Mononuclear cell (primary cell): ENCODE measurements around the gene CEP83. TPM values are rescaled to one million over a fixed set of nuclear protein-coding genes. Genes with fewer than 3 reads are reported as not detected.
"Not testable (repeated sequence)": the region's sequence is repeated elsewhere in the genome, so short reads cannot be mapped to it uniquely, and the experiment has no call there.

Experiments used
- H3K27me3 ChIP-seq: 2 replicates; pipeline ENCODE4 v1.6.0; 2011; ENCODE audit warnings: low read length, control low read depth; ENCODE audit not compliant: insufficient read depth
- H3K4me1 ChIP-seq: 2 replicates; pipeline ENCODE4 v1.5.1; 2011; ENCODE audit warnings: mild to moderate bottlenecking, low read length, control low read depth; ENCODE audit not compliant: insufficient read depth
- H3K4me3 ChIP-seq: 2 replicates; pipeline ENCODE4 v1.5.1; 2011; ENCODE audit warnings: mild to moderate bottlenecking, low read length, moderate library complexity
- H3K9me3 ChIP-seq: 2 replicates; pipeline ENCODE4 v1.5.1; 2011; ENCODE audit warnings: low read depth, mild to moderate bottlenecking, control low read depth, low read length
- total RNA-seq: library from RNA; depleted of rRNA; stranded (reverse); fragments of >200 nt; gene quantifications from one replicate; pipeline ENCODE4 v1.2.3, GENCODE V29; 2012

Gene CEP83
- total RNA-seq, 1 donor, result 7.8 TPM

DNA sequence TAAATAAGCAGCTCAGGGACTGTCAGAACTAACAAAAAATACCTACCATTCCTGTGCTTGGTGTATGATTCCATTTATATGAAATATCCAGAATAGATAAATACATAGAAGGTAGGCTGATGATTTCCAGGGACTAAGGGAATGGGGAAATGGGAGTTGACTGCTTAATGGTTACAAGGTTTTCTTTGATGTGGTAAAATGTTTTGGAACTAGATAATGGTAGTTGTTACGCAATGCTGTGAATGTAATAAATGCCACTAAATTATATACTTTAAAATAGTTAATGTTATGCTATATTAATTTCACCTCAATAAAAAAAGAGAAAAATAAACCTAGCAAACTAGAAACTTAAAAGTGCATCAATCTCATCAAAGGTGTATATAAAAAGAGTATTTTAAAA lies 41.1 kb downstream of the CEP83 start:
- Histone ChIP-seq H3K4me1 (no peaks in the 10 kb centered on the region), H3K9me3 (peaks cover 19% of the 10 kb centered on the region), H3K27me3 (no peaks in the 10 kb centered on the region), H3K4me3 (no peak overlapping the region)

- no peaks in the 10 kb centered on the region for H3K27me3 ChIP-seq
- H3K4me1 ChIP-seq, result no peaks in the 10 kb centered on the region
- H3K9me3 ChIP-seq, result peaks cover 4% of the 10 kb centered on the region
- no peak overlapping the region for H3K4me3 ChIP-seq
Observed at GRCh38 chr12:94416613-94417012, 43.1 kb downstream of the CEP83 start.

GRCh38 chr12:94415066-94415465 lies 44.6 kb downstream of the CEP83 start:
- no peaks in the 10 kb centered on the region for H3K27me3 ChIP-seq
- no peaks in the 10 kb centered on the region for H3K9me3 ChIP-seq
- H3K4me1 ChIP-seq, result no peaks in the 10 kb centered on the region
- H3K4me3 ChIP-seq, result no peak overlapping the region

DNA sequence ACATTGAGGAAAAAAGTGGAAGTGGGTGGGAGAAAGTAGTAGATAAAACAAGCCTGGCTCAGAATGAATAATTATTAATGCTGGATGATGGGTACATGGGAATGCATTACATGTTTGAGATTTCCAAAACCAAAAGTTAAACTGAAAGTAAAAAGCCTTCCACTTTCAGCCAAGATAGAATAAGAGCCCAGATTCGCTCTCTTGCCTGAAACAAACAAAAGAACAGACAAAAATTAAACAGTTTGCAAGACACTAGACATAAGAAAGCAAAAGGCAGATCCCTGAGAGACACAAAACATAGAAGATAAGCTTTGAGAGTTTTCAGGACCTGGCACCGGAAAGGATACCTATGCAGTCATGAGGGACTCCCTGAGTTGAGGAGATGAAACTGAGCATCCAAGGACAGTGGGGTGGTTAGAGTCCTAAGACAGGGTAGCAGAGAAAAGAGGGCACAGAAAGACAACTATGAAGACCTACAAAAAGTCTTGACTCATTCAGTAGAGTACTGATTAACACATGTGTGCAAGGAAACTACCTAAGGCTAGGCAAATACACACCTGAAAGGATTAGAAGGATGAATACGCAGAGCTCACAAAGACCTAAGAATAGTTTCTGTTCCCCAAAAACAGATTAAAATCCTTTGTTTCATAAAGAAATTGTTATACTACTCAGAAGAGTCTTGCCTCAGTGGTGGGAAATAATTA lies 54.1 kb downstream of the CEP83 start:
- no peaks in the 10 kb centered on the region for H3K9me3 ChIP-seq
- no peaks in the 10 kb centered on the region for H3K27me3 ChIP-seq
- H3K4me3 ChIP-seq, result no peak overlapping the region
- H3K4me1 ChIP-seq, result no peaks in the 10 kb centered on the region

DNA sequence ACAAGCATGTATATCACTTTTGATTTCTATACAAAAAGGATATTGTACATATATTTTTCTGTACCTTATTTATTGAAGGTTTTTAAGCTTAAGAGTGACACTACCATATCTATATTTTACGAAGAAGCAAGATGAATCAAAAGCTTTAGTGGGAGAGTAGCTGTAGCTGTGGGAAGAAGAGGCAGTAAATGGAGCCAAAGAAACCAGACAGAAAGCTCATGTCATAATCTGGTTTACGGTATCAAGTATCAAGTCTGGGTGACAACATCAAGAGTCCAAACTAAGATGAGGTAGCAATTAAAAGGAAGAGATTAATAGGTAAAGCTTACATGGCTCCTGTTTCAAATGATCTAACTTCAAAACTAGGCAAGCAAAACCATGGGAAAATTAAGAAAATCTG lies 54.8 kb downstream of the CEP83 start:
- no peaks in the 10 kb centered on the region for H3K4me1 ChIP-seq
- H3K27me3 ChIP-seq, result no peaks in the 10 kb centered on the region
- no peak overlapping the region for H3K4me3 ChIP-seq
- H3K9me3 ChIP-seq, result peaks cover 5% of the 10 kb centered on the region

DNA sequence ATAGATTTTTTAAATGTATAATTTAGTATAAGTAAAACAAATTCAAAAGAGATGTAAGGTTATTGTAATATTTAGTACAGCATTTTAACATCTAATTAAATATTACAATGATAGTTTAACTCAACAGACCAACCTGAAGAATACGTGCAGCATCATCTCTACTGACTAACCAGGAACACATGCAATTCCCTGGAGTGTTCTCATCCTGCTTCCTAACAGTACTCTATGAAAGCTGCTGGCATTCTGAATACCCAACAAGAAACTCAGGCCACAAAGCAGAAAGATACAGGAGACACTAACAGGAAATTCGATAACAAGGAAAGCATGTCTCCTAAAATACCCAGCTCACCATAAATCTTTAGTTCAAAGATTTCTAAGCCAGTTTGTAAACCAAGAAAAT lies 58.3 kb downstream of the CEP83 start:
- H3K27me3 ChIP-seq, result no peaks in the 10 kb centered on the region

DNA sequence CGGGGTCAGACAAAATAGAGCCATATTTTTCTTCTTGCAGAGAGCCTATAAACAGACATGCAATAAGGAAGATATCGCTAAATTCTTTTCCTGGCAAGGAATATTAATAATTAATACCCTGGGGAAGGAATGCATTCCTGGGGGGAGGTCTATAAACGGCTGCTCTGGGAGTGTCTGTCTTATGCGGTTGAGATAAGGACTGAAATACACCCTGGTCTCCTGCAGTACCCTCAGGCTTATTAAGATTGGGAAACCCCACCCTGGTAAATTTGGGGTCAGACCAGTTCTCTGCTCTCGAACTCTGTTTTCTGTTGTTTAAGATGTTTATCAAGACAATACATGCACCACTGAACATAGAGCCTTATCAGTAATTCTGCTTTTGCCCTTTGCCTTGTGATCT lies 61.0 kb downstream of the CEP83 start:
- not testable (repeated sequence) for H3K27me3 ChIP-seq, H3K4me1 ChIP-seq, H3K4me3 ChIP-seq
- peaks cover 21% of the 10 kb centered on the region for H3K9me3 ChIP-seq

More for the DNA sequence above, 58.3 kb downstream of the CEP83 start:
- Histone ChIP-seq H3K4me3 (no peak overlapping the region), H3K9me3 (peaks cover 21% of the 10 kb centered on the region), H3K4me1 (no peaks in the 10 kb centered on the region)

- no peaks in the 10 kb centered on the region for H3K4me1 ChIP-seq
- no peak overlapping the region for H3K4me3 ChIP-seq
- no peaks in the 10 kb centered on the region for H3K27me3 ChIP-seq
- peaks cover 21% of the 10 kb centered on the region for H3K9me3 ChIP-seq
Observed at GRCh38 chr12:94397401-94397800, 62.3 kb downstream of the CEP83 start.

DNA sequence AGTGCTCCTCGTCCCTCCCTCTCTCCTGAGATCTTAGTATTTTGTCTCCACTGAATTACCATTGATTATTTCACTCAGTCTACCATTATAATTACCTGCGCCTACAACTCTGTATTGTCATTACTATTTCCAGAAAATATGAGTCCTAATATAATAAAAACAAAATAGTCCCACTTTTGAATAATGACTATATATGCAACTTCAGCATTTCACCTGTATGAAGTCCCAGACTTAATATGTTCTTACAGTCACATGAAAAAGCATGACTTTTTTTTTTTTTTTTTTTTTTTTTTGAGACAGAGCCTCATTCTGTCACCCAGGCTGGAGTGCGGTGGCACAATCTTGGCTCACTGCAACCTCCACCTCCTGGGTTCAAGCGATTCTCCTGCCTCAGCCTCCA lies 63.7 kb downstream of the CEP83 start:
- not testable (repeated sequence) for H3K4me3 ChIP-seq, H3K27me3 ChIP-seq, H3K4me1 ChIP-seq
- peaks cover 21% of the 10 kb centered on the region for H3K9me3 ChIP-seq

DNA sequence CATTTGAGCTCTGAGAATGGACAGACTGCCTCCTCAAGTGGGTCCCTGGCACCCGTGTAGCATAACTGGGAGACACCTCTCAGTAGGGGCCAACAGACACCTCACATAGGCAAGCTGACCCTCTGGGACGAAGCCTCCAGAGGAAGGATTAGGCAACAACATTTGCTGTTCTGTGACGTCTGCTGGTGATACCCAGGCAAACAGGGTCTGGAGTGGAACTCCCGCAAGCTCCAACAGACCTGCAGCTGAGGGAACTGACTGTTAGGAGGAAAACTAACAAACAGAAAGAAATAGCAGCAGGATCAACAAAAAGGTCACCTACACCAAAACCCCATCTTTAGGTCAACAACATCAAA lies 69.6 kb downstream of the CEP83 start:
- Histone ChIP-seq H3K9me3 (peaks cover under 1% of the 10 kb centered on the region), H3K4me1 (no peaks in the 10 kb centered on the region), H3K4me3 (no peak overlapping the region), H3K27me3 (no peaks in the 10 kb centered on the region)

- H3K4me1 ChIP-seq, H3K27me3 ChIP-seq, H3K9me3 ChIP-seq, H3K4me3 ChIP-seq: not testable (repeated sequence)
Observed at GRCh38 chr12:94389482-94390129, 70.1 kb downstream of the CEP83 start.

DNA sequence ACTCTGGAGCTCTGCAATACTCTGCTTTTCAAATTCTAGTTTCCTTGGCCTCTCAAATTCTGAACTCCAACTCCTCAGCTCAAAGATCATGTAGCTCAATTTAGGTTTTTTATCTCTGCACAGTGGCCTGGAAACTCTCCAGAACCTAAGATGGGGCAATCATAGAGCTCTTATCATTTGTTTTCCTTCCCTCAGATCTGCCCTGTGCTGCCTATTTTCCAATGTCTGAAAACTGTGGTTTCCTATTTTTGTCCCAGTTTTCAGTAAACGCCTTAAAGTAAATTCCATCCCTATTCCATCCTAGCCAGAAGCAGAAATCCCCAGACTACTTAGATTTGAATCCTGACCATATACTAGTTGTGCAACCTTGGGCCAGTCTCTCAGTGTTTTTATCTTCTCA lies 73.2 kb downstream of the CEP83 start:
- Histone ChIP-seq H3K4me3 (no peak overlapping the region), H3K9me3 (peaks cover 13% of the 10 kb centered on the region), H3K4me1 (no peaks in the 10 kb centered on the region), H3K27me3 (no peaks in the 10 kb centered on the region)

- Histone ChIP-seq H3K9me3 (peaks cover 13% of the 10 kb centered on the region), H3K4me1 (no peaks in the 10 kb centered on the region), H3K4me3 (no peak overlapping the region), H3K27me3 (no peaks in the 10 kb centered on the region)
Observed at GRCh38 chr12:94384030-94384429, 75.6 kb downstream of the CEP83 start.

DNA sequence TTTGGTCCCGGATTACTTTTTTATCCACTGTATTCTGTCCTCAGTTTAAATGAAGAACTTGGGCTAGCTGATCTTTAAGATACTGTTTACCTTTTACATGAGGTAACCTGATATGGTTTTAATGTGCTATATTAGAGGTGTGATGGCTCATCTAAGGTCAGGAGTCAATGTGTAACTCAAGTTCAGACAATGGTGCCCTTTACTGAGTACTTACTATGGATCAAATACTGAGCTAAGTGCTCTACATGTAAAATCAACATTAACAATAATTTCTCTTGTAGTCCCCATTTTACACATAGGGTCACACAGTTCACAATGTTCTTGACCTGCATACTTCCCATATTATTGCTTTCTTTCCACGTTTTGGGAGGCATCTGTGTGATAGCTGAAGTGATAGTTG lies 79.2 kb downstream of the CEP83 start:
- Histone ChIP-seq H3K4me1 (no peaks in the 10 kb centered on the region), H3K27me3 (no peaks in the 10 kb centered on the region), H3K9me3 (peaks cover 13% of the 10 kb centered on the region)

GRCh38 chr12:94379479-94380113 lies 80.1 kb downstream of the CEP83 start:
- Histone ChIP-seq H3K4me1 (no peaks in the 10 kb centered on the region), H3K27me3 (no peaks in the 10 kb centered on the region), H3K9me3 (peaks cover 8% of the 10 kb centered on the region), H3K4me3 (no peak overlapping the region)

More for the DNA sequence above, 79.2 kb downstream of the CEP83 start:
- H3K4me3 ChIP-seq, result no peak overlapping the region

- Histone ChIP-seq H3K9me3 (no peaks in the 10 kb centered on the region), H3K4me1 (no peaks in the 10 kb centered on the region), H3K27me3 (no peaks in the 10 kb centered on the region), H3K4me3 (no peak overlapping the region)
Observed at GRCh38 chr12:94377599-94377998, 82.1 kb downstream of the CEP83 start.
